WI38 (cell line): ENCODE results near the gene AGAP1.

Source experiments
- H3K4me3 ChIP-seq: 2 replicates; pipeline ENCODE4 v1.5.1; 2011; ENCODE audit warnings: low read depth, mild to moderate bottlenecking, control low read depth, low read length
- CTCF ChIP-seq: IDR thresholded peaks from 2 replicates; pipeline ENCODE4 v1.5.1; 2012; ENCODE audit warnings: low read depth, mild to moderate bottlenecking, control low read depth, low read length

AGAP1 gene

GRCh38 chr2:235543851-235544688, 50.2 kb downstream of the AGAP1 start:
- H3K4me3 ChIP-seq: no peak overlapping the region
- TF ChIP-seq CTCF: no peak

- TF ChIP-seq CTCF: no peak
- no peak overlapping the region for H3K4me3 ChIP-seq
Observed at GRCh38 chr2:235544689-235544969, 50.8 kb downstream of the AGAP1 start.

GRCh38 chr2:235545339-235546150, 51.7 kb downstream of the AGAP1 start:
- no peak for TF ChIP-seq CTCF
- H3K4me3 ChIP-seq: no peak overlapping the region

GRCh38 chr2:235546151-235546435, 52.2 kb downstream of the AGAP1 start:
- no peak overlapping the region for H3K4me3 ChIP-seq
- no peak for TF ChIP-seq CTCF

- H3K4me3 ChIP-seq: no peak overlapping the region
- TF ChIP-seq CTCF: no peak
Observed at GRCh38 chr2:235546436-235546835, 52.6 kb downstream of the AGAP1 start.

GRCh38 chr2:235549735-235550377, 56.0 kb downstream of the AGAP1 start:
- TF ChIP-seq CTCF: no peak
- no peak overlapping the region for H3K4me3 ChIP-seq

GRCh38 chr2:235550378-235550760, 56.5 kb downstream of the AGAP1 start:
- TF ChIP-seq CTCF: no peak
- no peak overlapping the region for H3K4me3 ChIP-seq
